Activated T-cell treated with anti-CD3 and anti-CD28 coated beads, Interleukin-2, amount 50 U/mL, for 4 hours (primary cell): ENCODE measurements around the gene ALPG. TPM values are rescaled to one million over a fixed set of nuclear protein-coding genes. Genes with fewer than 3 reads are reported as not detected.
"Not testable (repeated sequence)": the region's sequence is repeated elsewhere in the genome, so short reads cannot be mapped to it uniquely, and the experiment has no call there.

ENCODE experiments used
- ATAC-seq, 2 donors: fragments of 200-7000 bp; cut with Tn5 transposase; one replicate each; pipeline ENCODE4 v1.10.0; 2021
- DNase-seq: peaks from one replicate; pipeline ENCODE4 v3.0.0-alpha.2; 2020
- H3K27me3 Mint-ChIP-seq: one replicate; pipeline ENCODE4 v1.8.0; 2021; ENCODE audit warnings: low read depth, mixed read lengths
- H3K36me3 Mint-ChIP-seq: one replicate; pipeline ENCODE4 v1.8.0; 2022; ENCODE audit warnings: mixed read lengths; ENCODE audit not compliant: insufficient read depth
- H3K4me1 Mint-ChIP-seq: one replicate; pipeline ENCODE4 v1.8.0; 2021; ENCODE audit warnings: low read depth, mixed read lengths
- H3K4me3 Mint-ChIP-seq: one replicate; pipeline ENCODE4 v1.8.0; 2021; ENCODE audit warnings: mild to moderate bottlenecking, moderate library complexity, mixed read lengths
- H3K9me3 Mint-ChIP-seq: one replicate; pipeline ENCODE4 v1.8.0; 2021; ENCODE audit warnings: mixed read lengths
- total RNA-seq, 3 donors: library from RNA; stranded (reverse); gene quantifications; one replicate each; pipeline ENCODE4 v1.2.1, GENCODE V29; 2021

ALPG gene
- total RNA-seq, 3 donors from 2014 or later, result not detected

GRCh38 chr2:232434091-232434490 lies 27.4 kb downstream of the ALPG start:
- H3K36me3 Mint-ChIP-seq, result no peaks in the 10 kb centered on the region

GRCh38 chr2:232434563-232435374 lies 28.1 kb downstream of the ALPG start:
- Mint-ChIP-seq H3K4me1 (no peaks in the 10 kb centered on the region), H3K9me3 (no peaks in the 10 kb centered on the region), H3K36me3 (no peaks in the 10 kb centered on the region), H3K4me3 (no peak overlapping the region), H3K27me3 (no peaks in the 10 kb centered on the region)
- DNase-seq, result no peak
- no peak for ATAC-seq

More at GRCh38 chr2:232434091-232434490, 27.4 kb downstream of the ALPG start:
- Mint-ChIP-seq H3K4me3 (no peak overlapping the region), H3K9me3 (no peaks in the 10 kb centered on the region), H3K4me1 (no peaks in the 10 kb centered on the region), H3K27me3 (no peaks in the 10 kb centered on the region)
- DNase-seq (no peak), ATAC-seq (no peak)

GRCh38 chr2:232435375-232435648 lies 28.7 kb downstream of the ALPG start:
- Mint-ChIP-seq H3K9me3 (no peaks in the 10 kb centered on the region), H3K36me3 (no peaks in the 10 kb centered on the region), H3K4me1 (no peaks in the 10 kb centered on the region), H3K27me3 (no peaks in the 10 kb centered on the region), H3K4me3 (no peak overlapping the region)
- DNase-seq (no peak), ATAC-seq (no peak)

GRCh38 chr2:232435805-232436204 lies 29.2 kb downstream of the ALPG start:
- Mint-ChIP-seq H3K4me1 (no peaks in the 10 kb centered on the region), H3K9me3 (no peaks in the 10 kb centered on the region), H3K36me3 (no peaks in the 10 kb centered on the region), H3K27me3 (no peaks in the 10 kb centered on the region), H3K4me3 (no peak overlapping the region)
- no peak for ATAC-seq
- no peak for DNase-seq

- Mint-ChIP-seq H3K4me3 (no peak overlapping the region), H3K36me3 (no peaks in the 10 kb centered on the region), H3K27me3 (no peaks in the 10 kb centered on the region), H3K4me1 (no peaks in the 10 kb centered on the region), H3K9me3 (no peaks in the 10 kb centered on the region)
- DNase-seq, result no peak
- ATAC-seq, result no peak
These were observed 29.9 kb downstream of the ALPG start for GRCh38 chr2:232436381-232437194.

GRCh38 chr2:232437195-232437571 lies 30.5 kb downstream of the ALPG start:
- Mint-ChIP-seq H3K9me3 (no peaks in the 10 kb centered on the region), H3K4me3 (no peak overlapping the region), H3K4me1 (no peaks in the 10 kb centered on the region), H3K27me3 (no peaks in the 10 kb centered on the region), H3K36me3 (no peaks in the 10 kb centered on the region)
- no peak for DNase-seq
- no peak for ATAC-seq

GRCh38 chr2:232438091-232438490 lies 31.4 kb downstream of the ALPG start:
- H3K36me3 Mint-ChIP-seq, result no peaks in the 10 kb centered on the region
- H3K9me3 Mint-ChIP-seq, result no peaks in the 10 kb centered on the region
- no peaks in the 10 kb centered on the region for H3K27me3 Mint-ChIP-seq
- H3K4me3 Mint-ChIP-seq, result no peak overlapping the region
- DNase-seq (no peak), ATAC-seq (no peak)
- H3K4me1 Mint-ChIP-seq, result no peaks in the 10 kb centered on the region

GRCh38 chr2:232438951-232439757 lies 32.5 kb downstream of the ALPG start:
- DNase-seq, result peak; percentile 46
- ATAC-seq, result peak; percentile 41 to 50
- Mint-ChIP-seq H3K27me3 (no peaks in the 10 kb centered on the region), H3K36me3 (no peaks in the 10 kb centered on the region), H3K9me3 (no peaks in the 10 kb centered on the region), H3K4me1 (no peaks in the 10 kb centered on the region), H3K4me3 (no peak overlapping the region)

- DNase-seq (no peak), ATAC-seq (peak in 1 of 2 donors; percentile 4)
- Mint-ChIP-seq H3K36me3 (no peaks in the 10 kb centered on the region), H3K27me3 (peaks cover 4% of the 10 kb centered on the region), H3K4me3 (no peak overlapping the region), H3K9me3 (no peaks in the 10 kb centered on the region), H3K4me1 (no peaks in the 10 kb centered on the region)
These were observed 33.1 kb downstream of the ALPG start for GRCh38 chr2:232439758-232440135.

- peak; percentile 79 to 84 for ATAC-seq
- DNase-seq, result peak; percentile 88
- not testable (repeated sequence) for H3K4me3 Mint-ChIP-seq, H3K4me1 Mint-ChIP-seq, H3K27me3 Mint-ChIP-seq, H3K9me3 Mint-ChIP-seq, H3K36me3 Mint-ChIP-seq
These were observed 33.8 kb downstream of the ALPG start for GRCh38 chr2:232440220-232441018.

- H3K4me3 Mint-ChIP-seq, result no peak overlapping the region
- ATAC-seq, result no peak
- DNase-seq, result no peak
- peaks cover 4% of the 10 kb centered on the region for H3K27me3 Mint-ChIP-seq
- no peaks in the 10 kb centered on the region for H3K9me3 Mint-ChIP-seq
- H3K36me3 Mint-ChIP-seq, result no peaks in the 10 kb centered on the region
- no peaks in the 10 kb centered on the region for H3K4me1 Mint-ChIP-seq
These were observed 34.6 kb downstream of the ALPG start for GRCh38 chr2:232441147-232441651.

GRCh38 chr2:232441922-232442321 lies 35.3 kb downstream of the ALPG start:
- not testable (repeated sequence) for H3K36me3 Mint-ChIP-seq, H3K4me1 Mint-ChIP-seq, H3K4me3 Mint-ChIP-seq, DNase-seq, H3K9me3 Mint-ChIP-seq, H3K27me3 Mint-ChIP-seq, ATAC-seq

GRCh38 chr2:232442431-232442830 lies 35.8 kb downstream of the ALPG start:
- H3K4me3 Mint-ChIP-seq, DNase-seq, H3K4me1 Mint-ChIP-seq, ATAC-seq, H3K9me3 Mint-ChIP-seq, H3K36me3 Mint-ChIP-seq, H3K27me3 Mint-ChIP-seq: not testable (repeated sequence)

- H3K9me3 Mint-ChIP-seq, DNase-seq, H3K27me3 Mint-ChIP-seq, ATAC-seq, H3K36me3 Mint-ChIP-seq, H3K4me1 Mint-ChIP-seq, H3K4me3 Mint-ChIP-seq: not testable (repeated sequence)
These were observed 36.4 kb downstream of the ALPG start for GRCh38 chr2:232443047-232443446.
